Liver (tissue), 9 donors: ENCODE results near the gene GANC. TPM values are rescaled to one million over a fixed set of nuclear protein-coding genes. Genes with fewer than 3 reads are reported as not detected.

ENCODE experiments used
- DNase-seq: peaks from one replicate; pipeline ENCODE4 v3.0.0-alpha.2; 2017; ENCODE audit warnings: low spot score
- H3K27ac ChIP-seq, 2 donors: one replicate each; pipeline ENCODE4 v1.7.0; 2013; ENCODE audit warnings: inconsistent platforms in 2 of 2, low read length in 2 of 2, control low read depth in 1 of 2, low read depth in 1 of 2, mild to moderate bottlenecking in 1 of 2
- H3K27me3 ChIP-seq, 4 donors: one replicate each; pipeline versions ENCODE4 v1.6.1 to v1.7.0; 2013; ENCODE audit warnings: low read length in 3 of 4, inconsistent platforms in 1 of 4, mild to moderate bottlenecking in 1 of 4, moderate library complexity in 1 of 4; ENCODE audit not compliant: control insufficient read depth in 4 of 4, insufficient read depth in 4 of 4
- H3K36me3 ChIP-seq, 4 donors: one replicate each; pipeline versions ENCODE4 v1.6.1 to v1.7.0; 2013; ENCODE audit warnings: low read length in 3 of 4, mild to moderate bottlenecking in 3 of 4, low read depth in 1 of 4, moderate library complexity in 1 of 4; ENCODE audit not compliant: control insufficient read depth in 4 of 4, insufficient read depth in 3 of 4
- H3K4me1 ChIP-seq, 4 donors: one replicate each; pipeline versions ENCODE4 v1.6.1 to v1.7.0; 2013; ENCODE audit warnings: low read length in 3 of 4, mild to moderate bottlenecking in 3 of 4, moderate library complexity in 1 of 4; ENCODE audit not compliant: control insufficient read depth in 4 of 4, insufficient read depth in 4 of 4
- H3K4me3 ChIP-seq, 3 donors: one replicate each; pipeline versions ENCODE4 v1.6.1 to v1.7.0; 2013; ENCODE audit warnings: low read length in 3 of 3, control low read depth in 1 of 3, low read depth in 1 of 3, mild to moderate bottlenecking in 1 of 3
- H3K9ac ChIP-seq, 2 donors: one replicate each; pipeline ENCODE4 v1.7.0; 2013; ENCODE audit warnings: low read length in 2 of 2, mild to moderate bottlenecking in 2 of 2, moderate library complexity in 2 of 2, control low read depth in 1 of 2, low read depth in 1 of 2
- H3K9me3 ChIP-seq, 4 donors: one replicate each; pipeline versions ENCODE4 v1.6.1 to v1.7.0; 2013; ENCODE audit warnings: low read length in 3 of 4; ENCODE audit not compliant: control insufficient read depth in 4 of 4
- ATF3 ChIP-seq: IDR thresholded peaks from 2 replicates; pipeline ENCODE4 v1.6.1; 2016; ENCODE audit warnings: antibody characterized with exemption
- CTCF ChIP-seq: fragments of 150-350 bp; IDR thresholded peaks from 2 replicates; pipeline ENCODE4 v1.5.1; 2017; ENCODE audit warnings: improper control_type of control experiment, low read depth, low read length; ENCODE audit not compliant: missing input control
- EGR1 ChIP-seq, 2 donors: IDR thresholded peaks; 2 replicates each; pipeline ENCODE4 v1.6.1; 2016 to 2018; ENCODE audit warnings: antibody characterized with exemption in 2 of 2, low read depth in 2 of 2
- FOXA1 ChIP-seq: IDR thresholded peaks from 2 replicates; pipeline ENCODE4 v1.6.1; 2016; ENCODE audit warnings: antibody characterized with exemption
- FOXA2 ChIP-seq: IDR thresholded peaks from 2 replicates; pipeline ENCODE4 v1.6.1; 2016; ENCODE audit warnings: antibody characterized with exemption
- GABPA ChIP-seq, 2 donors: IDR thresholded peaks in 1 of 2; conservative IDR thresholded peaks in 1 of 2; 2 replicates each; pipeline ENCODE4 v1.6.1; 2016; ENCODE audit warnings: antibody characterized with exemption in 2 of 2, mild to moderate bottlenecking in 1 of 2, moderate library complexity in 1 of 2
- HNF4A ChIP-seq, 2 donors: conservative IDR thresholded peaks; 2 replicates each; pipeline ENCODE4 v1.6.1; 2016; ENCODE audit warnings: antibody characterized with exemption in 2 of 2, mild to moderate bottlenecking in 2 of 2
- HNF4G ChIP-seq: IDR thresholded peaks from 2 replicates; pipeline ENCODE4 v1.6.1; 2016; ENCODE audit warnings: antibody characterized with exemption
- JUND ChIP-seq, 2 donors: IDR thresholded peaks; 2 replicates each; pipeline ENCODE4 v1.6.1; 2016; ENCODE audit warnings: antibody characterized with exemption in 2 of 2
- NR2F2 ChIP-seq: IDR thresholded peaks from 2 replicates; pipeline ENCODE4 v1.6.1; 2016; ENCODE audit warnings: antibody characterized with exemption
- RAD21 ChIP-seq, 2 donors: IDR thresholded peaks; 2 replicates each; pipeline ENCODE4 v1.6.1; 2016; ENCODE audit warnings: antibody characterized with exemption in 2 of 2, mild to moderate bottlenecking in 2 of 2
- REST ChIP-seq: IDR thresholded peaks from 2 replicates; pipeline ENCODE4 v1.6.1; 2016; ENCODE audit warnings: antibody characterized with exemption, mild to moderate bottlenecking
- RXRA ChIP-seq, 2 donors: IDR thresholded peaks; 2 replicates each; pipeline ENCODE4 v1.6.1; 2017 to 2018; ENCODE audit warnings: antibody characterized with exemption in 2 of 2, mild to moderate bottlenecking in 1 of 2
- SP1 ChIP-seq: IDR thresholded peaks from 2 replicates; pipeline ENCODE4 v1.6.1; 2018; ENCODE audit warnings: antibody characterized with exemption, mild to moderate bottlenecking
- TAF1 ChIP-seq: conservative IDR thresholded peaks from 2 replicates; pipeline ENCODE4 v1.6.1; 2016; ENCODE audit warnings: antibody characterized with exemption, mild to moderate bottlenecking
- YY1 ChIP-seq: IDR thresholded peaks from 2 replicates; pipeline ENCODE4 v1.6.1; 2016; ENCODE audit warnings: antibody characterized with exemption, mild to moderate bottlenecking
- WGBS: extraction: QIAGEN DNeasy Blood & Tissue Kit; methylation state at CpG from one replicate; pipeline ENCODE4 v1.1.7; 2013; 5-methylcytosine and 5-hydroxymethylcytosine counted together
- polyA plus RNA-seq, 2 donors: library from polyadenylated mRNA; stranded (reverse) in 1 of 2; unstranded in 1 of 2; fragments of 200-250 nt in 1 of 2; fragments of >200 nt in 1 of 2; fragmentation: Nextera tagmentation in 1 of 2; extraction: Ambion mirVana in 1 of 2; gene quantifications; one replicate each; pipeline versions ENCODE4 v1.2.1 to v1.2.3, GENCODE V29; 2013 to 2015
- total RNA-seq, 2 donors: library from RNA; depleted of rRNA; stranded (reverse); fragments of >200 nt; gene quantifications; one replicate each; pipeline ENCODE4 v1.2.3, GENCODE V29; 2014
- TF ChIP-seq, protein P1 (sequence below): IDR thresholded peaks from 2 replicates; pipeline ENCODE4 v1.6.1; 2016; ENCODE audit warnings: antibody characterized with exemption
- TF ChIP-seq, protein P2 (sequence below): IDR thresholded peaks from 2 replicates; pipeline ENCODE4 v1.6.1; 2016; ENCODE audit warnings: antibody characterized with exemption
- donor health status: healthy.
- donor health status: healthy.
- donor health status: healthy.
- donor health status: healthy.
- donor health status: healthy.

The GANC gene
- total and polyA plus RNA-seq, 4 donors: 4.8 to 28.9 (median 10.9) TPM

DNA sequence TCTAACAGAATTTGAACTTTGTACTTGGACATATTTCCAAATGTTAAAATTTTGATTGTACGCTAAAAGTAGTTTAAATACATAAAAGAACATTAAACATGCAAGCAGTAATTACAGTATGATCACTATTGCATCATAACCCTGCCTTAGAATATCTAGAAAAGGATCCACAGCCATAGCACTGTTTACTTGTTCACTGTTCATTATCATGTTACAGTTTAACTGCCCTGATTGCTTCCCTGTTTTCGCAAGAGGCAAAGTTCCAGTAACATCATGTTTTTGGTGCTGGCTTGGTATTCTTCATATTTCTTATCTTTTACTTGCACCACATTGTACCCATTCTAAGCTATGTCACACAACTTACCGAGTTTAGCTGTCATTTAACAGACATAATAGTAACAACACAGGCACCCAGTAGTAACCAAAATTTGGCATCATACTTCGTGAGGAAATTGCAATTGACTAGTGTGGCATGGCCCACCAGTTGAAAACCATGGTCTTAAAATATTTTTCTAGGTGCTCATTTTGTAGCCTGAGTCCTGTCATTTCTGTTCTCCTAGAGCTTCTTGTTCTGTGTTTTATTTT, 13.5 kb downstream of the GANC start:
- H3K27me3 ChIP-seq: no peaks in the 10 kb centered on the region

More for the DNA sequence above, 13.5 kb downstream of the GANC start:
- Histone ChIP-seq H3K27ac (peak overlapping the region; percentile 47 to 66), H3K9me3 (no peaks in the 10 kb centered on the region), H3K4me3 (no peak overlapping the region), H3K9ac (no peak overlapping the region), H3K4me1 (peaks cover 17 to 43% (median 37%) of the 10 kb centered on the region in 4 donors), H3K36me3 (peaks cover 4 to 7% (median 5%) of the 10 kb centered on the region in 4 donors)
- TF ChIP-seq RXRA (IDR thresholded peaks at IDR 0.05) (peak; percentile 48 to 74), EGR1 (IDR thresholded peaks at IDR 0.05; ENCODE audit: low read depth in 2 of 2) (no peak), RAD21 (IDR thresholded peaks at IDR 0.05) (peak in 1 of 2 donors; percentile 29), HNF4A (conservative IDR thresholded peaks at IDR 0.05) (peak; percentile 80 to 86), HNF4G (peak; percentile 27), CTCF (no peak), GABPA (IDR thresholded peaks at IDR 0.05 in 1 of 2, conservative IDR thresholded peaks at IDR 0.05 in 1 of 2) (peak in 1 of 2 donors; percentile 50), TAF1 (no peak), REST (peak; percentile 63), JUND (IDR thresholded peaks at IDR 0.05) (peak in 1 of 2 donors; percentile 52), SP1 (peak; percentile 53), ATF3 (peak; percentile 81), YY1 (peak; percentile 85), FOXA1 (peak; percentile 84), FOXA2 (peak; percentile 97), NR2F2 (no peak)
- TF ChIP-seq, protein P1, sequence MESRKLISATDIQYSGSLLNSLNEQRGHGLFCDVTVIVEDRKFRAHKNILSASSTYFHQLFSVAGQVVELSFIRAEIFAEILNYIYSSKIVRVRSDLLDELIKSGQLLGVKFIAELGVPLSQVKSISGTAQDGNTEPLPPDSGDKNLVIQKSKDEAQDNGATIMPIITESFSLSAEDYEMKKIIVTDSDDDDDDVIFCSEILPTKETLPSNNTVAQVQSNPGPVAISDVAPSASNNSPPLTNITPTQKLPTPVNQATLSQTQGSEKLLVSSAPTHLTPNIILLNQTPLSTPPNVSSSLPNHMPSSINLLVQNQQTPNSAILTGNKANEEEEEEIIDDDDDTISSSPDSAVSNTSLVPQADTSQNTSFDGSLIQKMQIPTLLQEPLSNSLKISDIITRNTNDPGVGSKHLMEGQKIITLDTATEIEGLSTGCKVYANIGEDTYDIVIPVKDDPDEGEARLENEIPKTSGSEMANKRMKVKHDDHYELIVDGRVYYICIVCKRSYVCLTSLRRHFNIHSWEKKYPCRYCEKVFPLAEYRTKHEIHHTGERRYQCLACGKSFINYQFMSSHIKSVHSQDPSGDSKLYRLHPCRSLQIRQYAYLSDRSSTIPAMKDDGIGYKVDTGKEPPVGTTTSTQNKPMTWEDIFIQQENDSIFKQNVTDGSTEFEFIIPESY: peak; percentile 67
- TF ChIP-seq, protein P2, sequence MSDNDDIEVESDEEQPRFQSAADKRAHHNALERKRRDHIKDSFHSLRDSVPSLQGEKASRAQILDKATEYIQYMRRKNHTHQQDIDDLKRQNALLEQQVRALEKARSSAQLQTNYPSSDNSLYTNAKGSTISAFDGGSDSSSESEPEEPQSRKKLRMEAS: peak; percentile 76
- 32% methylated on average over 4 of the region's 4 CpGs for WGBS
- no peak for DNase-seq
